Breast epithelium (tissue), 4 donors: ENCODE measurements around the gene CDH2. TPM values are rescaled to one million over a fixed set of nuclear protein-coding genes. Genes with fewer than 3 reads are reported as not detected.

Experiments
- DNase-seq, 2 donors: peaks; one replicate each; pipeline ENCODE4 v3.0.0-alpha.2; 2019; ENCODE audit warnings: low spot score in 2 of 2
- H3K27ac ChIP-seq, 2 donors: fragments of 200-600 bp; sonication (generic) in 1 of 2; one replicate each; pipeline ENCODE4 v1.5.1; 2016 to 2019; ENCODE audit warnings: mild to moderate bottlenecking in 1 of 2
- H3K27me3 ChIP-seq, 2 donors: fragments of 200-600 bp; sonication (generic) in 1 of 2; one replicate each; pipeline versions ENCODE4 v1.5.1 to v1.6.0; 2017 to 2019; ENCODE audit warnings: control low read depth in 1 of 2, mild to moderate bottlenecking in 1 of 2
- H3K36me3 ChIP-seq: fragments of 200-600 bp; one replicate; pipeline ENCODE4 v1.5.1; 2019
- H3K4me1 ChIP-seq, 2 donors: fragments of 200-600 bp; sonication (generic); one replicate each; pipeline ENCODE4 v1.5.1; 2016 to 2019; ENCODE audit warnings: control low read depth in 1 of 2
- H3K4me3 ChIP-seq, 3 donors: fragments of 200-600 bp; sonication (generic); 1 replicate in 2 of 3; 2 replicates in 1 of 3; pipeline ENCODE4 v1.5.1; 2016 to 2019; ENCODE audit warnings: mild to moderate bottlenecking in 3 of 3, moderate library complexity in 2 of 3
- H3K9me3 ChIP-seq, 2 donors: fragments of 200-600 bp; sonication (generic) in 1 of 2; one replicate each; pipeline ENCODE4 v1.5.1; 2016 to 2019; ENCODE audit warnings: control low read depth in 1 of 2
- CTCF ChIP-seq, 3 donors: fragments of 450-650 bp; IDR thresholded peaks; one replicate each; pipeline ENCODE4 v1.5.1; 2016 to 2017; ENCODE audit warnings: antibody characterized with exemption in 3 of 3, mild to moderate bottlenecking in 3 of 3, moderate library complexity in 3 of 3
- POLR2A ChIP-seq: fragments of 450-650 bp; IDR thresholded peaks from one replicate; pipeline ENCODE4 v1.6.1; 2016; ENCODE audit warnings: antibody characterized with exemption, mild to moderate bottlenecking, moderate library complexity
- POLR2AphosphoS5 ChIP-seq, 3 donors: sonication (generic); formaldehyde crosslinking; IDR thresholded peaks; one replicate each; pipeline ENCODE4 v1.6.1; 2017; ENCODE audit warnings: antibody characterized with exemption in 3 of 3
- intact Hi-C: fragments of 100-400 bp; cut with DNase I; formaldehyde crosslinking; loops from one replicate; pipeline ENCODE4 v1.15.1; 2023; ENCODE audit warnings: low total_unique reads
- total RNA-seq, 3 donors: library from RNA; depleted of rRNA; stranded (reverse); fragments of >200 nt; gene quantifications; one replicate each; pipeline ENCODE4 v1.1.0, GENCODE V29; 2016

CDH2 gene
- total RNA-seq, 3 donors from 2014 or later, result 0.16 to 1.8 (median 0.33) TPM

DNA sequence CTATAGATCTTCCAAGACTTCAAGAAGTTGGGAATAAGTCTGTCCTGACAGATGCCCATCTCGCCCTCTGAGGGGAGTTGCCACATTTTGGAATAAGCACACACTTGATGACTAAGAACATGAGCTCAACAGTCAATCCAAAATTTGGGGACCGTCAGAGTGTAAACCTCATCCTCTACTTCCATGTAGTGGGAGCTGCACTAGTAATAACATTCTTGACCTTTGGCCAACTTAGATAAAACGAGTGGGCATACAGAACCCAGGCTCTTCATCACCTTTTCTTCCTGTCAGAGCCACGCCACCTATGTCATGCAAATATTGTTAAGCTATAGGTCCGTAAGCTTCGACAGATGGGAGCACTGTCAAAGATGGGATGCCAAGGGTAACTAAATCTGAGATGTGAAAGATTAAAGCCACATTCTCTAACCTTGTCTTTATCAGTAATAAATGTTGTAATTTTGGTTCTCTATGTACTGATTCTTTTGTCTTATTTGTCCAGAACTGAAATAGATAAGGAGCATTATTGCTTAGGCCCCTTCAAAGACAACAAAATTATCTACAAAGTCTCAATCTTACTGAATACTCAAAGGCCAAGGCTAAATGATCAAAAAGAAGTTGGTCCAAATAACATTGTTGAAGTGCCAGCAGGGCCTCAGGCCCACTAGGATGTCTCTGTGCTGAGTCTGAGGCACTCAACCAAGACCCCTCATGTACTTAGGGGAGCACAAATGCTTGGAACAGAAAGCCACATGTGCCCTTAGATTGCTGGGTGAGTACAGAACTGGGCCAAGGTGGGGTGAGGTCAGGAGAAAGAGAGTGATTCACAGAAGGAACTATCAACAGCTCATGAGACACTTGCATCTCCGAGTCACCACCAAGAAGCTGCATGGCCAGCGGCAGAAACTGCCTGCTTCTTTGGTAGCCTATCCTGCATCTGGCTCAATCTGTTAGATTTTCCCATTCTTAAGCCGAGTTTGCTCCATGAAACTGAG lies 15.0 kb downstream of the CDH2 start:
- TF ChIP-seq POLR2AphosphoS5 (IDR thresholded peaks at IDR 0.05) (no peak), CTCF (IDR thresholded peaks at IDR 0.05) (no peak), POLR2A (no peak)
- no peaks in the 10 kb centered on the region for H3K4me1 ChIP-seq

GRCh38 chr18:28159055-28159454 lies 17.9 kb downstream of the CDH2 start:
- intact Hi-C loops, result no loop called here
- DNase-seq, result no peak
- H3K9me3 ChIP-seq, result no peaks in the 10 kb centered on the region

More for the DNA sequence above, 15.0 kb downstream of the CDH2 start:
- intact Hi-C loops, result no loop called here
- H3K36me3 ChIP-seq, result no peaks in the 10 kb centered on the region
- no peak for DNase-seq
- no peaks in the 10 kb centered on the region for H3K27me3 ChIP-seq
- no peak overlapping the region for H3K4me3 ChIP-seq
- no peaks in the 10 kb centered on the region for H3K9me3 ChIP-seq
- H3K27ac ChIP-seq, result no peak overlapping the region

GRCh38 chr18:28158083-28158581 lies 18.8 kb downstream of the CDH2 start:
- Histone ChIP-seq H3K4me3 (no peak overlapping the region), H3K27ac (no peak overlapping the region), H3K4me1 (no peaks in the 10 kb centered on the region), H3K36me3 (no peaks in the 10 kb centered on the region), H3K27me3 (no peaks in the 10 kb centered on the region), H3K9me3 (no peaks in the 10 kb centered on the region)
- intact Hi-C loops, result no loop called here
- DNase-seq, result no peak
- TF ChIP-seq POLR2AphosphoS5 (IDR thresholded peaks at IDR 0.05) (no peak), CTCF (IDR thresholded peaks at IDR 0.05) (no peak), POLR2A (no peak)

More at GRCh38 chr18:28159055-28159454, 17.9 kb downstream of the CDH2 start:
- Histone ChIP-seq H3K4me1 (no peaks in the 10 kb centered on the region), H3K27ac (no peak overlapping the region), H3K4me3 (no peak overlapping the region), H3K36me3 (no peaks in the 10 kb centered on the region), H3K27me3 (no peaks in the 10 kb centered on the region)
- TF ChIP-seq CTCF (IDR thresholded peaks at IDR 0.05) (no peak), POLR2AphosphoS5 (IDR thresholded peaks at IDR 0.05) (no peak), POLR2A (no peak)

GRCh38 chr18:28153485-28154065 lies 23.4 kb downstream of the CDH2 start:
- Histone ChIP-seq H3K27ac (no peak overlapping the region), H3K4me3 (no peak overlapping the region), H3K36me3 (no peaks in the 10 kb centered on the region), H3K4me1 (no peaks in the 10 kb centered on the region), H3K27me3 (no peaks in the 10 kb centered on the region), H3K9me3 (no peaks in the 10 kb centered on the region)
- TF ChIP-seq POLR2AphosphoS5 (IDR thresholded peaks at IDR 0.05) (no peak), POLR2A (no peak), CTCF (IDR thresholded peaks at IDR 0.05) (no peak)
- intact Hi-C loops, result no loop called here
- DNase-seq, result no peak

DNA sequence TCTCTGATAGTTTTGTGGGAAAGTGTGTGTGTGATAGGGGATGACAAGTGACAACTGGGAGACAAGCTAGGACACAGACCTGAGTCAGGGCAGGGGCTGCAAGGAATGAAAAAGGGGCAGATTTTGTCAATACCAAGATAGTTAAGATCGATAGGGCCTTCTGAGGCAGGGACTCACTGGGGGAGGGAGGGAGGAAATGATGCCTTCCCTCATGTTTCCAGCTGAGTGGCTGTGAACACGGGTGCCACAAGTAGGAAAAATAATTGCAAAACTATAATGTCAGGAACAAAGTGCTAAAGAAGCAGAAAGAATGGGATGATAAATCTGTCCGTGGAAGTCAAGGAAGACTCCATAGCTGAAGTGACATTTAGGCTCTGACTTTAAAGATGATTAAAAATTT lies 24.2 kb downstream of the CDH2 start:
- H3K27me3 ChIP-seq, result no peaks in the 10 kb centered on the region
- no peaks in the 10 kb centered on the region for H3K9me3 ChIP-seq
- no peaks in the 10 kb centered on the region for H3K4me1 ChIP-seq
- H3K4me3 ChIP-seq, result no peak overlapping the region
- DNase-seq, result no peak
- no peaks in the 10 kb centered on the region for H3K36me3 ChIP-seq
- H3K27ac ChIP-seq, result no peak overlapping the region
- intact Hi-C loops, result no loop called here
- TF ChIP-seq POLR2A, result no peak
- no peak for TF ChIP-seq POLR2AphosphoS5 (IDR thresholded peaks at IDR 0.05)
- no peak for TF ChIP-seq CTCF (IDR thresholded peaks at IDR 0.05)
